T47D (cell line): ENCODE data around the gene NIPBL.

ENCODE experiments used
- DNase-seq, 2 experiments: peaks; one replicate each; pipeline versions ENCODE4 v3.0.0 to v3.0.0-alpha.2; 2011 to 2012; ENCODE audit warnings: low read depth in 1 of 2, low spot score in 1 of 2
- JUND ChIP-seq: IDR thresholded peaks from 2 replicates; pipeline ENCODE4 v1.6.1; 2012; ENCODE audit warnings: low read depth
- in situ Hi-C: cut with HindIII; loops from 2 replicates; pipeline ENCODE4 v1.10.0; 2016; ENCODE audit warnings: low sequenced_read_pairs, low pct_unique_long_range_greater_than_20kb

Gene NIPBL

GRCh38 chr5:36948650-36949049 lies 72.1 kb downstream of the NIPBL start:
- in situ Hi-C loops: no loop called here
- TF ChIP-seq JUND: no peak
- DNase-seq: no peak

DNA sequence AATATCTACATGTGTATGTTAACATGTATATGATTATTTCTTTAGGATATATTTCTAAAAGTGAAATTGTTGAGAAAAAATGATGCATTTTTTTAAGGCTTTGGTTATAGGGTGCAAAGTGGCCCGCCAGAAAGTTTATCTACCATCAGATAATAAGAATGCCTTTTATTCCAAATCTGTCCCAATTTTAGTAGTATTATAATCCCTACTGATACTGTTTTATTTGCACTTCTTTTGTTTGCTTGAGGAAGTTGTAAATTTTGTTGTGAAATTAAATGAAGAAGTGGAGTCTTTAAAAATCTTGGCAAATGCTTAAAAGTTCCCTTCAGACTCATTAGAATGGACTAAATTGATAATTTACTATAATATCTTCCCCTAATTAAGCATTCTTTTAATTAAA lies 73.0 kb downstream of the NIPBL start:
- TF ChIP-seq JUND: no peak
- DNase-seq: no peak
- in situ Hi-C loops: no loop called here

GRCh38 chr5:36950586-36951457 lies 74.3 kb downstream of the NIPBL start:
- in situ Hi-C loops: no loop called here
- no peak for DNase-seq
- TF ChIP-seq JUND: no peak

DNA sequence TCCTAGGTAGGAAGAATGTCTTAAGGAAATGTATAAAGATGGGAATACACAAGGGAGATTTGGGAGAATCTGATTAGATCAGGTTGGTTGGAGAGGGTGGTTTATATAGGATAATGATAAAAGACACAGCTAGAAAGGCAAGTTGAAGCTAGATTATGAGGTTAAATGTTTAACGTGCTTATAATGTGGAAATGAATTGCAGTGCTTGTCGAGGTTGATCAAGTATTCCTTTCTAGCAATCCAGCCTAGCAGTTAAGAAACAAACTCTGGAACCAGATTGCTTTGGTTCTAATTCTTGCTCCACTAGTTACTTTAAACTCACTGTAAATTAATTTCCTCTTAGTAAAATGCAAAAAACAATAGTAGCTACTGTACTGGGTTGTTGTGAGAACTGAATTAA lies 76.5 kb downstream of the NIPBL start:
- DNase-seq: no peak
- no peak for TF ChIP-seq JUND
- in situ Hi-C loops: no loop called here

GRCh38 chr5:36957953-36958537 lies 81.5 kb downstream of the NIPBL start:
- no peak for TF ChIP-seq JUND
- no peak for DNase-seq
- in situ Hi-C loops: no loop called here

DNA sequence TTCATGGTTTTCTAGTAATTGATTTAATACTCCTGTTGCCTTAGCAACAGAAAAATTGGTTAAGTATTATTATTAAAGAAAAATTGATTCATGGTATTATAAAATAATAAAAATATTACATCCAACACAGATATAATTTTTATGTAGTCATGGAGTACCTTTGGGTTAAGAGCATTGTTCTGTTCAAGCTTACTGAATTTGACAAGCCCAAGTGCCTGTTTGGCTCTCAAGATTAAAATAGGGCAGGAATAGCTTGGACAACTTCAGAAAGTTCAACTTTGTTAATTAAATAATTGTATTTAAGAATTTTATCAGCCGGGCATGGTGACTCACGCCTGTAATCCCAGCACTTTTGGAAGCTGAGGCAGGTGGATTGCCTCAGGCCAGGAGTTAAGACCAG lies 82.0 kb downstream of the NIPBL start:
- DNase-seq: no peak
- in situ Hi-C loops: no loop called here
- TF ChIP-seq JUND: no peak

GRCh38 chr5:36965179-36965578 lies 88.6 kb downstream of the NIPBL start:
- no peak for DNase-seq
- in situ Hi-C loops: no loop called here
- TF ChIP-seq JUND: no peak

DNA sequence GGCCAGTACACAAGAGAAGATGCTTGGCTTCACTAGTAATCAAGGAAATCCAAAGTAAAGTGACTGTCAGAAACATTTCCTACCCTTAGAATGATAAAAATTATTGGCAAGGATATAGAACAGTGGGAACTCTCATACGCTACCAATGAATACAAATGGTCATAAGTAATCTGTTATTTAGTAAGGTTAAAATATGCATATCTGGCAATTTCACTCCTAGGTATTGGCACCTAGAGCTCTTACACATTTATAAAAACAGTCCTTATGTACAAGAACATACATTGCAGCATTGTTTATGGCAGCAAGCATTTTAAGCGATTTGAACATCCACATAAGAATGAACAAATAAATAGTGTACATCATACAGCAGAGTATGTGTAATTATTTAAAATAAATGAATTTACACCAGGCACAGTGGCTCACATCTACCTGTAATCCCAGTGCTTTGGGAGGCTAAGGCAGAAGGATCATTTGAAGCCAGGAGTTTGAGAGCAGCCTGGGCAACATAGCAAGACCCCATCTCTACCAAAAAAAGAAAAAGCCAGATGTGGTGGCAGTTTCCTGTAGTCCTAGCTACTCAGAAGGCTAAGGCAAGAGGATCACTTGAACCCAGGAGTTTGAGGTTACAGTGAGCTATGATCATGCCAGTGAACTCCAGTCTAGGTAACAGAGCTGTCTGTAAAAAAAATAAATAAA lies 93.3 kb downstream of the NIPBL start:
- in situ Hi-C loops: no loop called here
- no peak for TF ChIP-seq JUND
- no peak for DNase-seq

DNA sequence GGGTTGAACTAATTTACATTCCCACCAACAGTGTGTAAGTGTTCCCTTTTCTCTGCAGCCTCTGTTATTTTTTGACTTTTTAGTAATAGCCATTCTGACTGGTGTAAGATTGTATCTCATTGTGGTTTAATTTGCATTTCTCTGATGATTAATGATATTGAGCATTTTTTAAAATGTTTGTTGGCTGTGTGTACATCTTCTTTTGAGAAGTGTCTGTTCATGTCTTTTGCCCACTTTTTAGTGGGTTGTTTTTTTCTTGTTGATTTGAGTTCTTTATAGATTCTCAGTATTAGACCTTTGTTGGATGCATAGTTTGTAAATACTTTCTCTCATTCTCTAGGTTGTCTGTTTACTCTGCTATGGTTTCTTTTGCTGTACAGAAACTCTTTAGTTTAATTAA lies 101.6 kb downstream of the NIPBL start:
- no peak for DNase-seq
- no peak for TF ChIP-seq JUND
- in situ Hi-C loops: no loop called here

DNA sequence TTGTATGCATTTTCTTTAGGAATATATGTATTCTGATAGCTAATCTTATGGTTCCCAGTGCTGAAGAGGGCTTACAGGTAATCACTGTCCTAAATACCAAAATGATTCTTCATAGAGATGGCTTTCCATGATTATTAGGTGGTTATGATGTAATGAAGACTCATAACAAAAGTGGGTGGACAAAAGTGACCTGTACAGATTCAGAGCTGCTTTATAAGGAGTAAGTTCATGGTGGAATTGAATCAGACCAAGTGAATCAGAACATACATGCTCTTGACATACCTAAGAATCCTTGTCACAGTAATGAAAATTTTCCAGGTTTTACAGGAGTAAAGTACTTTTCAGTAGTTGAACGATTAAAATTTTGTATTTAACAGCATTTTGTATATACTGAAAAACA lies 105.6 kb downstream of the NIPBL start:
- DNase-seq: no peak
- in situ Hi-C loops: no loop called here
- no peak for TF ChIP-seq JUND

GRCh38 chr5:36985387-36985786 lies 108.8 kb downstream of the NIPBL start:
- DNase-seq: no peak
- in situ Hi-C loops: no loop called here
- TF ChIP-seq JUND: no peak

- in situ Hi-C loops: no loop called here
- no peak for DNase-seq
- TF ChIP-seq JUND: no peak
Measured at GRCh38 chr5:36988396-36988795, 111.8 kb downstream of the NIPBL start.

DNA sequence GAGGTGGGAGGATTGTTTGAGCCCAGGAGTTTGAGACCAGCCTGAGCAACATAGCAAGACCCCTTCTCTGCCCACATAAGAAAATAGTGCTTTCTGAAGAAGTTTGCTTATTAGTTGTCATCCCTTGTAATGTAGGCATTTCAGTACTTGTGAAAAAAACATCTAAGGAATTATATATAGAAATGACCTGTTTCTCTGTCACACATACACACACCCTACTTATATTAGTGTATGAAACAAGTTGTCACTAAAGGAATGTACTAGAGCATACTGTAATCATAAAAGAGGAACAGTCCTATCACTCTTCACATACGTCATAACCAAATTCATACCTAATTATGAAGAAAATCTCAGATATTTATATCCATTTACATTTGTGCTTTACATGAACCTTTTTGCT lies 122.0 kb downstream of the NIPBL start:
- in situ Hi-C loops: no loop called here

More for the DNA sequence above, 122.0 kb downstream of the NIPBL start:
- no peak for DNase-seq
- TF ChIP-seq JUND: no peak
